ENCODE data around the gene H19. TPM values are rescaled to one million over a fixed set of nuclear protein-coding genes. Genes with fewer than 3 reads are reported as not detected.

The H19 gene
- total RNA-seq, 1 donor from 2014 or later, result 0.52 TPM

GRCh38 chr11:1989953-1990352 lies 7.7 kb downstream of the H19 start:
- Histone ChIP-seq H3K27ac (ENCODE audit: low read depth, low read length) (no peak overlapping the region), H3K9me3 (ENCODE audit: insufficient read depth, low read depth, low read length) (no peaks in the 10 kb centered on the region), H3K4me2 (ENCODE audit: low read length) (no peak overlapping the region), H3K36me3 (ENCODE audit: insufficient read depth, low read length) (no peaks in the 10 kb centered on the region), H3K9ac (ENCODE audit: low read length) (no peak overlapping the region), H3K4me1 (ENCODE audit: insufficient read depth, low read length) (no peaks in the 10 kb centered on the region), H3K27me3 (ENCODE audit: insufficient read depth, low read length) (no peaks in the 10 kb centered on the region), H2AFZ (ENCODE audit: low read depth, low read length) (no peak overlapping the region), H3K4me3 (ENCODE audit: insufficient read depth, low read depth, low read length) (no peak overlapping the region), H4K20me1 (ENCODE audit: insufficient read depth, low read length) (no peaks in the 10 kb centered on the region), H3K79me2 (ENCODE audit: insufficient read depth, low read length) (no peaks in the 10 kb centered on the region)
- no peaks in the 10 kb centered on the region for H3K36me3 Mint-ChIP-seq (ENCODE audit: low read depth, unreplicated experiment)
- H3K27ac Mint-ChIP-seq (ENCODE audit: unreplicated experiment), result no peak overlapping the region
- no peak overlapping the region for H3K4me3 Mint-ChIP-seq (ENCODE audit: unreplicated experiment)
- TF ChIP-seq CTCF (IDR thresholded peaks at IDR 0.05; ENCODE audit: insufficient read depth, low read depth, low read length) (no peak), EZH2 (IDR thresholded peaks at IDR 0.05; ENCODE audit: insufficient read depth, low read length) (no peak)
- H3K27me3 Mint-ChIP-seq (ENCODE audit: low read depth, unreplicated experiment), result no peaks in the 10 kb centered on the region
- no peaks in the 10 kb centered on the region for H3K4me1 Mint-ChIP-seq (ENCODE audit: low read depth, unreplicated experiment)
- DNase-seq (ENCODE audit: low read depth) (no peak), FAIRE-seq (no peak)
- H3K9me3 Mint-ChIP-seq (ENCODE audit: unreplicated experiment), result no peaks in the 10 kb centered on the region

- no peak overlapping the region for H2AFZ ChIP-seq (ENCODE audit: low read depth, low read length)
- H3K27ac ChIP-seq (ENCODE audit: low read depth, low read length), result no peak overlapping the region
- DNase-seq (ENCODE audit: low read depth) (no peak), FAIRE-seq (no peak)
- H3K4me3 Mint-ChIP-seq (ENCODE audit: unreplicated experiment), result no peak overlapping the region
- no peaks in the 10 kb centered on the region for H3K4me1 Mint-ChIP-seq (ENCODE audit: low read depth, unreplicated experiment)
- H3K4me2 ChIP-seq (ENCODE audit: low read length), result no peak overlapping the region
- no peaks in the 10 kb centered on the region for H4K20me1 ChIP-seq (ENCODE audit: insufficient read depth, low read length)
- no peaks in the 10 kb centered on the region for H3K27me3 ChIP-seq (ENCODE audit: insufficient read depth, low read length)
- H3K27me3 Mint-ChIP-seq (ENCODE audit: low read depth, unreplicated experiment), result no peaks in the 10 kb centered on the region
- no peaks in the 10 kb centered on the region for H3K36me3 Mint-ChIP-seq (ENCODE audit: low read depth, unreplicated experiment)
- no peak overlapping the region for H3K27ac Mint-ChIP-seq (ENCODE audit: unreplicated experiment)
- TF ChIP-seq EZH2 (IDR thresholded peaks at IDR 0.05; ENCODE audit: insufficient read depth, low read length) (no peak), CTCF (IDR thresholded peaks at IDR 0.05; ENCODE audit: insufficient read depth, low read depth, low read length) (no peak)
- no peak overlapping the region for H3K9ac ChIP-seq (ENCODE audit: low read length)
- no peak overlapping the region for H3K4me3 ChIP-seq (ENCODE audit: insufficient read depth, low read depth, low read length)
- H3K9me3 Mint-ChIP-seq (ENCODE audit: unreplicated experiment), result no peaks in the 10 kb centered on the region
- H3K79me2 ChIP-seq (ENCODE audit: insufficient read depth, low read length), result no peaks in the 10 kb centered on the region
- H3K36me3 ChIP-seq (ENCODE audit: insufficient read depth, low read length), result no peaks in the 10 kb centered on the region
- H3K9me3 ChIP-seq (ENCODE audit: insufficient read depth, low read depth, low read length), result no peaks in the 10 kb centered on the region
- H3K4me1 ChIP-seq (ENCODE audit: insufficient read depth, low read length), result no peaks in the 10 kb centered on the region
Measured at GRCh38 chr11:1988667-1989317, 8.8 kb downstream of the H19 start.

GRCh38 chr11:1988174-1988573 lies 9.5 kb downstream of the H19 start:
- H3K27me3 ChIP-seq (ENCODE audit: insufficient read depth, low read length), result no peaks in the 10 kb centered on the region
- no peak overlapping the region for H3K9ac ChIP-seq (ENCODE audit: low read length)
- Mint-ChIP-seq H3K9me3 (ENCODE audit: unreplicated experiment) (no peaks in the 10 kb centered on the region), H3K36me3 (ENCODE audit: low read depth, unreplicated experiment) (no peaks in the 10 kb centered on the region), H3K27me3 (ENCODE audit: low read depth, unreplicated experiment) (no peaks in the 10 kb centered on the region), H3K27ac (ENCODE audit: unreplicated experiment) (no peak overlapping the region), H3K4me1 (ENCODE audit: low read depth, unreplicated experiment) (no peaks in the 10 kb centered on the region), H3K4me3 (ENCODE audit: unreplicated experiment) (no peak overlapping the region)
- no peak overlapping the region for H3K4me2 ChIP-seq (ENCODE audit: low read length)
- H3K36me3 ChIP-seq (ENCODE audit: insufficient read depth, low read length), result no peaks in the 10 kb centered on the region
- no peak overlapping the region for H2AFZ ChIP-seq (ENCODE audit: low read depth, low read length)
- H3K27ac ChIP-seq (ENCODE audit: low read depth, low read length), result no peak overlapping the region
- DNase-seq (ENCODE audit: low read depth) (no peak), FAIRE-seq (no peak)
- no peaks in the 10 kb centered on the region for H3K9me3 ChIP-seq (ENCODE audit: insufficient read depth, low read depth, low read length)
- H3K79me2 ChIP-seq (ENCODE audit: insufficient read depth, low read length), result no peaks in the 10 kb centered on the region
- TF ChIP-seq CTCF (IDR thresholded peaks at IDR 0.05; ENCODE audit: insufficient read depth, low read depth, low read length) (no peak), EZH2 (IDR thresholded peaks at IDR 0.05; ENCODE audit: insufficient read depth, low read length) (no peak)
- H3K4me1 ChIP-seq (ENCODE audit: insufficient read depth, low read length), result no peaks in the 10 kb centered on the region
- H4K20me1 ChIP-seq (ENCODE audit: insufficient read depth, low read length), result no peaks in the 10 kb centered on the region
- no peak overlapping the region for H3K4me3 ChIP-seq (ENCODE audit: insufficient read depth, low read depth, low read length)
